PC-9 (cell line): Measurements from ENCODE around the gene PDE4D. TPM values are rescaled to one million over a fixed set of nuclear protein-coding genes. Genes with fewer than 3 reads are reported as not detected.

ENCODE experiments used
- BruUV-seq: library from RNA; stranded (reverse); fragments of 400-500 nt; replicated peaks from 2 replicates; lab custom pipeline; 2021; lab: Mats Ljungman, UMichigan
- CTCF ChIA-PET: fragments of 300-600 bp; sonication (Branson Sonifier 250); formaldehyde crosslinking; loops from one replicate; lab custom pipeline; 2022; ENCODE audit warnings: antibody characterized with exemption; lab: Charles Lee
- POLR2A ChIA-PET: fragments of 300-600 bp; sonication (Branson Sonifier 250); formaldehyde crosslinking; loops from one replicate; lab custom pipeline; 2022; ENCODE audit warnings: antibody characterized with exemption; ENCODE audit not compliant: unreplicated experiment; lab: Charles Lee
- DNase-seq, 2 experiments: peaks; one replicate each; pipeline versions ENCODE4 v3.0.0 to v3.0.0-alpha.2; 2015 to 2022; ENCODE audit warnings: mixed read lengths in 1 of 2
- H2AFZ ChIP-seq: fragments of 200-600 bp; sonication (generic); 2 replicates; pipeline ENCODE4 v1.8.1; 2017; ENCODE audit warnings: antibody characterized with exemption
- H3F3A ChIP-seq: fragments of 200-600 bp; sonication (generic); 2 replicates; pipeline ENCODE4 v1.8.1; 2017; ENCODE audit warnings: antibody characterized with exemption, mild to moderate bottlenecking, low read depth; ENCODE audit not compliant: insufficient read depth
- H3K27ac ChIP-seq: fragments of 200-600 bp; sonication (generic); 2 replicates; pipeline ENCODE4 v1.6.1; 2016; ENCODE audit warnings: mixed run types
- H3K27me3 ChIP-seq: fragments of 200-600 bp; sonication (generic); 2 replicates; pipeline ENCODE4 v1.6.1; 2016; ENCODE audit warnings: low read depth, mixed run types; ENCODE audit not compliant: insufficient read depth
- H3K36me3 ChIP-seq: fragments of 200-600 bp; sonication (generic); 2 replicates; pipeline ENCODE4 v1.6.1; 2016; ENCODE audit warnings: low read depth, mixed run types
- H3K4me1 ChIP-seq: fragments of 200-600 bp; sonication (generic); replicated peaks from 2 replicates; pipeline ENCODE4 v1.6.1; 2016; ENCODE audit warnings: mixed run types; ENCODE audit not compliant: insufficient read depth
- H3K4me2 ChIP-seq: fragments of 200-600 bp; sonication (generic); 2 replicates; pipeline ENCODE4 v1.6.1; 2017; ENCODE audit warnings: mixed run types
- H3K4me3 ChIP-seq: fragments of 200-600 bp; sonication (generic); 2 replicates; pipeline ENCODE4 v1.6.1; 2016; ENCODE audit warnings: mixed run types
- H3K79me2 ChIP-seq: fragments of 200-600 bp; sonication (generic); 2 replicates; pipeline ENCODE4 v1.6.1; 2017; ENCODE audit warnings: low read depth, mixed run types
- H3K9me2 ChIP-seq: fragments of 200-600 bp; sonication (generic); 2 replicates; pipeline ENCODE4 v1.8.1; 2017; ENCODE audit warnings: mild to moderate bottlenecking; ENCODE audit not compliant: insufficient read depth
- H3K9me3 ChIP-seq: fragments of 200-600 bp; sonication (generic); 2 replicates; pipeline ENCODE4 v1.8.1; 2016; ENCODE audit warnings: low read depth; ENCODE audit not compliant: insufficient read depth
- H4K20me1 ChIP-seq: fragments of 200-600 bp; sonication (generic); 2 replicates; pipeline ENCODE4 v1.8.1; 2017; ENCODE audit not compliant: insufficient read depth
- EZH2 ChIP-seq: fragments of 200-600 bp; sonication (generic); IDR thresholded peaks from 2 replicates; pipeline ENCODE4 v1.8.0; 2017; ENCODE audit warnings: antibody characterized with exemption, low read depth
- intact Hi-C: fragments of 100-400 bp; cut with micrococcal nuclease; formaldehyde crosslinking; loops from one replicate; pipeline ENCODE4 v1.10.0; 2022; ENCODE audit not compliant: unreplicated experiment
- total RNA-seq: library from RNA; stranded (reverse); gene quantifications from 2 replicates; pipeline ENCODE4 v1.2.3, GENCODE V29; 2021
- TF ChIP-seq, protein P1 (sequence below): fragments of 200-600 bp; sonication (generic); conservative IDR thresholded peaks from 2 replicates; pipeline ENCODE4 v1.6.1; 2017; ENCODE audit warnings: mixed run types, antibody characterized with exemption, mild to moderate bottlenecking, moderate library complexity

The PDE4D gene
- total RNA-seq, 1 experiment from 2014 or later, result 9.8 TPM

DNA sequence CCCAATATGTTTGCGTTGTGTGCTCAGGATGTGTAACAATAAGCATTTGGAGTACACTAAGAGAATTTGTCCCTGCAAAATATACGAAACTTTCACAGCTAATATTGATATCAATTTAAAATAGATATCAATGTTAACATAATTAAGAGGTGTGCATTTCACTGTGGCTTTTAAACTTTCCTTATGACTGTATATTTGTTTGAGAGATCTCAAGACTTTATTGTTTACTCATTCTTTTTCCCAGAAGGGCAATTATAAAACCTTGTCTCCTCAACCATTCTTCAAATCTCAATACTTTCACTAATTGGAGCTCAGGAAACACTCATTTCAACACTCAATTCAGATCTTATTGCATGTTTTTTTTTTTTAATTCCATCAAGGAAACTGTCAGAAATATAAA lies 241.1 kb downstream of the PDE4D start:
- H3K4me2 ChIP-seq, result no peak overlapping the region
- ChIA-PET POLR2A (no interaction called here), CTCF (interaction anchor here (0.6 kb wide), 1 partner anchor 731 kb away, joined by 4 read pairs; no protein-coding TSS in a partner anchor)
- no TSS peak for BruUV-seq
- no peak overlapping the region for H2AFZ ChIP-seq
- TF ChIP-seq, protein P1, sequence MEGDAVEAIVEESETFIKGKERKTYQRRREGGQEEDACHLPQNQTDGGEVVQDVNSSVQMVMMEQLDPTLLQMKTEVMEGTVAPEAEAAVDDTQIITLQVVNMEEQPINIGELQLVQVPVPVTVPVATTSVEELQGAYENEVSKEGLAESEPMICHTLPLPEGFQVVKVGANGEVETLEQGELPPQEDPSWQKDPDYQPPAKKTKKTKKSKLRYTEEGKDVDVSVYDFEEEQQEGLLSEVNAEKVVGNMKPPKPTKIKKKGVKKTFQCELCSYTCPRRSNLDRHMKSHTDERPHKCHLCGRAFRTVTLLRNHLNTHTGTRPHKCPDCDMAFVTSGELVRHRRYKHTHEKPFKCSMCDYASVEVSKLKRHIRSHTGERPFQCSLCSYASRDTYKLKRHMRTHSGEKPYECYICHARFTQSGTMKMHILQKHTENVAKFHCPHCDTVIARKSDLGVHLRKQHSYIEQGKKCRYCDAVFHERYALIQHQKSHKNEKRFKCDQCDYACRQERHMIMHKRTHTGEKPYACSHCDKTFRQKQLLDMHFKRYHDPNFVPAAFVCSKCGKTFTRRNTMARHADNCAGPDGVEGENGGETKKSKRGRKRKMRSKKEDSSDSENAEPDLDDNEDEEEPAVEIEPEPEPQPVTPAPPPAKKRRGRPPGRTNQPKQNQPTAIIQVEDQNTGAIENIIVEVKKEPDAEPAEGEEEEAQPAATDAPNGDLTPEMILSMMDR, result no peak
- TF ChIP-seq EZH2, result no peak
- no peaks in the 10 kb centered on the region for H3K79me2 ChIP-seq
- H3K27me3 ChIP-seq, result no peaks in the 10 kb centered on the region
- no peaks in the 10 kb centered on the region for H3K9me2 ChIP-seq
- H4K20me1 ChIP-seq, result no peaks in the 10 kb centered on the region
- H3K27ac ChIP-seq, result no peak overlapping the region
- intact Hi-C loops, result no loop called here
- H3K4me1 ChIP-seq, result no peaks in the 10 kb centered on the region
- no peaks in the 10 kb centered on the region for H3F3A ChIP-seq
- no peaks in the 10 kb centered on the region for H3K36me3 ChIP-seq
- H3K9me3 ChIP-seq, result no peaks in the 10 kb centered on the region
- DNase-seq, result no peak
- no peak overlapping the region for H3K4me3 ChIP-seq

GRCh38 chr5:59648949-59649921 lies 244.3 kb downstream of the PDE4D start:
- POLR2A ChIA-PET, result no interaction called here
- Histone ChIP-seq H3K9me2 (no peaks in the 10 kb centered on the region), H3K4me1 (no peaks in the 10 kb centered on the region), H3K4me3 (no peak overlapping the region), H3F3A (no peaks in the 10 kb centered on the region), H3K36me3 (no peaks in the 10 kb centered on the region), H3K27ac (no peak overlapping the region), H3K4me2 (no peak overlapping the region), H4K20me1 (no peaks in the 10 kb centered on the region), H2AFZ (no peak overlapping the region), H3K9me3 (no peaks in the 10 kb centered on the region), H3K27me3 (no peaks in the 10 kb centered on the region), H3K79me2 (no peaks in the 10 kb centered on the region)
- no TSS peak for BruUV-seq
- TF ChIP-seq, protein P1, result no peak
- TF ChIP-seq EZH2, result no peak
- CTCF ChIA-PET, result no interaction called here
- no peak for DNase-seq
- intact Hi-C loops, result no loop called here

- DNase-seq, result no peak
- TF ChIP-seq, protein P1, result no peak
- TF ChIP-seq EZH2, result no peak
- no peaks in the 10 kb centered on the region for H3K9me3 ChIP-seq
- BruUV-seq, result no TSS peak
- H3K9me2 ChIP-seq, result no peaks in the 10 kb centered on the region
- no peaks in the 10 kb centered on the region for H3F3A ChIP-seq
- ChIA-PET CTCF (no interaction called here), POLR2A (no interaction called here)
- H3K4me3 ChIP-seq, result no peak overlapping the region
- H3K27ac ChIP-seq, result no peak overlapping the region
- no peaks in the 10 kb centered on the region for H3K36me3 ChIP-seq
- no peak overlapping the region for H2AFZ ChIP-seq
- intact Hi-C loops, result no loop called here
- H3K79me2 ChIP-seq, result no peaks in the 10 kb centered on the region
- H3K4me2 ChIP-seq, result no peak overlapping the region
- no peaks in the 10 kb centered on the region for H3K4me1 ChIP-seq
- no peaks in the 10 kb centered on the region for H4K20me1 ChIP-seq
- no peaks in the 10 kb centered on the region for H3K27me3 ChIP-seq
Measured at GRCh38 chr5:59648038-59648831, 245.3 kb downstream of the PDE4D start.
